UCSD-AML1 (cell line): ENCODE data around the gene HSPG2.

ENCODE experiments used
- DNase-seq: peaks from one replicate; lab custom pipeline; 2025; ENCODE audit not compliant: unreplicated experiment; lab: John Stamatoyannopoulos, UW

HSPG2 gene

DNA sequence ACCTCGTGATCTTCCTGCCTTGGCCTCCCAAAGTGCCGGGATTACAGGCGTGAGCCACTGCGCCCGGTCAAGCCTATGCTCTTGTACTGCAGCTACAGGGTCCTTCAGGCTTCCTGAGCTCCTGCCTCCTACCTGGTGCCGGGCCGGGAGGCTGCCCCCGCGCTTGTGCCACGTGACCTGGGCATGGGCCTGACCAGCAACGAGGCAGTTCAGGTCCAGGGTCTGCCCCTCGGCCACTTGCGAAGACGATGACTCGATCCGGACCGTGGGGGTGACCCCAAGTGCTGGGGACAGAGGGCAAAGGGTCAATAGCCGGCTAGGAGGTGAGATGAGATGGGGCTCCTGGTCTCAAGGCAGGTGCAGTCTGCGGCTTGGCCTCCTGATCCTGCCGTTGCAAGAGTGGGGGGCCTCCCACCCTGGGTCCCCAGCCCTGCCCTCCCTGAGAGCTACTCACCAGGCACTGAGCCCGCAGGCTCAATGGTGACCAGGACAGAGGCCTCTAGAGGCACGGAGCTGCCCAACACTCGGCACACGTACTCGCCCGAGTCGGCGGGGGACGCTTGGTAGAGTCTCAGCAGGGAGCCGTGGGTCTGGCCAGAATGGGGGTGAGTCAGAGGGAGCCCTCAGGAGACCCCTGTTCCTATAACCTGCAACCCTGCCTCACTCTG lies 87.1 kb downstream of the HSPG2 start:
- no peak for DNase-seq

DNA sequence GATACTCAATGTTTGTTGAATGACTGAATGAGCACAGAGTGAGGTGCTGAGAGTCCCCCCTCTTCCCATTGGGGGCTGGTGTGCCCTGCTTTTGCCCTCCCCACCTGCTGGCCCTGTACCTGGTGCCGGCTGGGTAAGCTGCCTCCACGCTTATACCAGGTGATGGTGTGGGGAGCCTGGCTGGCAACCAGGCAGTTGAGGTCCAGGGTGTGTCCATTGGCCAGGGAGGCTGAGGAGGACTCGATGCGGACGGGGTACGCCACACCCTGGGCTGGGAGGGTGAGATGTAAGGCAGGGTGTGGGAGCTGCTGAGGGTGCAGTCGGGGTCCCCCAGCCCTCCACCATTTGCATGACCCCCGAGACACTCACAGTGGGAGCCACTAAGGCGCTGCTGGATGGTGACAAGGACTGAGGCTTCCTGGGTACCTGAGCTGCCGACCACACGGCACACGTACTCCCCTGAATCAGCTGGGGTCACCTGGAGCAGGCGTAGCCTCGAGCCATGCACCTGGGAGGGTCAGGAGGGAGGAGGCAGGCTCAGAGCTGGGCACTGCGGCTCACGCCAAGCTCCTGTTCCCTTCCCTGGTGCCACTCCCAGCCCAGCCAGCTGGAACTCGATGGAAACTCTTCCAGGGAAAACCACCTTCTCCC lies 88.5 kb downstream of the HSPG2 start:
- no peak for DNase-seq

- DNase-seq = no peak
Observed at GRCh38 chr1:21847223-21848205, 89.6 kb downstream of the HSPG2 start.

- no peak for DNase-seq
Observed at GRCh38 chr1:21845646-21846641, 91.2 kb downstream of the HSPG2 start.

- no peak for DNase-seq
Observed at GRCh38 chr1:21843996-21844395, 93.1 kb downstream of the HSPG2 start.

DNA sequence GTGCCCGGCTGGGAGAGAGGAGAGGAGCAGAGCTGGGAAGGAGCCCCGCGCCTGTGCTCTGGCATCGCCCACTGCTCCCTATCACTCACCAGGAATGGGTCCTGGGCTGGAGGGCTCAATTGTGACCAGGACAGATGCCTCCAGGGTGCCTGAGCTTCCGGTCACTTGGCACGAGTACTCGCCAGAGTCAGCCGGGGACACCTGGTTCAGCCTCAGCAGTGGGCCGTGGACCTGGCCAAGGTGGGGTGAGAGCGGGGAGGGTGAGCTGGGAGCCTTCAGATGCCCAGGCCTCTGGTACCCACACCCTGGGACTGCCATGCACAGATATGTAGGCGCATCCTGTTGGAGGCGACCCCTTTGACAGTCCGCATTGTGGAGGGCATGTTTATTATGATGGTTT lies 93.9 kb downstream of the HSPG2 start:
- no peak for DNase-seq

GRCh38 chr1:21842606-21843162 lies 94.4 kb downstream of the HSPG2 start:
- DNase-seq = no peak

DNA sequence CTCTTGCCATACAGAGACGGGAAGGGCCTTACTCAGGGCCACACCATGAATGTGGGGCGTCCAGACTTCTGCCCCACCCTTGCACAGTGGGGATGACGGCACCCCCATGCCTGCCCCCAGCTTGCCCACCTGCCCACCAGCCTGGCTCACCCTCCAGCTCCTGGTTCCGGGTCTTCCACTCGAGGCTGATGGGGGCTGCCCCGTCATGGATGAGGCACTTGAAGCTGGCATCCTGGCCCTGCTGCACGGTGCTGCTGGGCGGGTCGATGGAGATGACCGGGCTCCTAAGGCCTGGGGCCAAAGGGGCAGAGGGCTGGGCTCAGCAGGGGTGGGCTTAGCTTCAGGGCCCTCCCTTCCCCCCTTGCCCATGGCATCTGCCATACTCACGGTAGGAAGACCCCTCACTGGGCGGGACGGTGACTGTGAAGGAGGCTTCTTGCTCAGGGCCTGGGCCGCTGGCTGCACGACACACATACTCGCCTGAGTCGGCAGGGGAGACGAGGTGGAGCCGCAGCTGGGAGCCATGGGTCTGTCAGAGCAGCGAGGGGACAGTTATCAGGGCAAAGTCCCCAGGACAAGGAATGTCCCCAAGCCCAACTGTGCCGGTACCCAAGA lies 95.2 kb downstream of the HSPG2 start:
- no peak for DNase-seq

DNA sequence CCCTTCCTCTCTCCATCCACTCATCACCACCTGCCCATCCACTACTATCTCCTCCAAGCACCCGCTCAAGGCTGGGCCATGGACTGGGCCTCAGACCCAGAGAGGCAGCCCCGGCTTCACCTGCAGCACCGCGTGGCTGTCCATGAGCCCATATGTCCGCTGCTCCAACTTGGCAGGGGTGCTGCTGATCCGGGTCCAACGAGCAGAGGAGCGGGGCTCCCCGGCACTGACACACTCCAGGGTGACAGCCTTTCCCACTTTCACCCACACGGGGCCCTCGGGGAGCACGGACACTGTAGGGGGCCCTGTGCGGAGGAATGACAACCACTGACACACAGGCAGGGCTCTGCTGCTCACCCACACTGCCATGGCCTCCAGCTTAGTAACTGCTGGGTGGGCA lies 96.1 kb downstream of the HSPG2 start:
- no peak for DNase-seq

DNA sequence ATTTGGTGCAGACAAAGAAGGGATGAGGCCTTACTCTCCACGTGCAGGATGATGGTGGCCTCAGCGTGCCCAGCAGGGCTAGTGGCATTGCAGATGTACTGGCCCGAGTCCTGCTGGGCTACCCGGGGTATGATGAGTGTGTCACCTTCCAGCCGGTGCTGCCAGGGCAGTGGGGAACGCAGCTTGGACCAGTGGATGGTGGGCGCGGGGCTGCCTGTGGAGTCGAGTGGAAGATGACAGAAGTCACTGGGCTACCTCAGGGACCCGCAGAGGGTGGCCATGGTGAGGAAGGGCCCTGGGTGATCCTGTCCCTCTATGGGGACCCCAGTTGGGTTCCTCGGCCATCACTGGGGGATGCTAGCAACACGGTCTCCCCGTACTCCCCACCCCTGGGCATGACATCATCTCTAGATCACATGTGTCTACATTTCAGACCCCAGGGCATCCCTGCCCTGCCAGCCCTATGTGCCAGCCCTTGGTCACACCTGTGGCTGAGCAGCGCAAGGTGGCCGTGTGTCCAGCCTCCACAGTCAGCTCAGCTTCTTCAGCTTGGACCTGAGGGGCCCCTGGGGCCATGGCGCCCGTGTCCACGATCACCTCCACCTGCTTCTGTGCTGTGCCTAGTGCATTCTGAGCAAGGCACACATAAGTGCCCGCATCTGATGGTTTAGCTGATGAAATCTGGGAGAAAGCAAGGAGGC lies 97.6 kb downstream of the HSPG2 start:
- DNase-seq = no peak

GRCh38 chr1:21838359-21839157 lies 98.6 kb downstream of the HSPG2 start:
- DNase-seq = no peak

- DNase-seq = no peak
Observed at GRCh38 chr1:21837476-21837875, 99.6 kb downstream of the HSPG2 start.

GRCh38 chr1:21836729-21837128 lies 100.4 kb downstream of the HSPG2 start:
- DNase-seq = no peak

DNA sequence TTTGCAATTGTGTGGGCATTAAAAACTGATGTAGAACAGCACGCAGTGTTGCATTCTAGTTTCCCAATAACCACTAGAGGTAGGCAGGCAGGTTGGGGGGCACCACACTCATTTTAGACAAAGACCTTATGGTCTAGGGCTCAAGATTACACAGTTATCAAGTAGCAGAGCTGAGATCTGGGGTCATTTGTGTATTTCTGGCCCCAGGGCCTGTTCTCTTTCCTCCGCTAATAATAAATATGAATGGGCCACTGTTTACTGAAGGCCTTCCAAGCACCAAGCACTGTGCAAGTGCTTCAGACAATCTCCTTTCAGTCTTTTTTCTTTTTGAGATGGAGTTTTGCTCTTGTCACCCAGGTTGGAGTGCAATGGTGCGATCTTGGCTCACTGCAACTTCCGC lies 101.1 kb downstream of the HSPG2 start:
- DNase-seq = no peak

DNA sequence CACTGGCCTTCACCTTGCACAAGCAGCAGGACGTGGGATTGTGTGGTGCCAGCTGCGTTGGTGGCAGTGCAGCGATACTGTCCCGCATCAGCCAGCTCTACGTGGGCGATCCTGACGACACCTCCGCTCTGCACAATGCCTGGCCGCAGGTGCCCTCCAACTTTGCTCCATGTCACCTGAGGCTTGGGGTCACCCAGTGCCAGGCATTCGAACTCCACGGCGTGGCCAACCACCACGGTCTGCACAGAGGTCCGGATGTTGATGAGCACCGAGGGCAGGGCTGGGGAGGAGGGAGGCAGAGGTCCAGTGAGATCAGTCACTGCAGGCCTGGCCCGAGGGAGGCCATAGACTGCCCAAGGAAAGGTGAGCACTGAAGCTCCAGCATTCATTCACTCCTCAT lies 102.4 kb downstream of the HSPG2 start:
- DNase-seq = no peak

- DNase-seq = no peak
Observed at GRCh38 chr1:21834094-21834493, 103.0 kb downstream of the HSPG2 start.

- DNase-seq = no peak
Observed at GRCh38 chr1:21833392-21833976, 103.6 kb downstream of the HSPG2 start.

GRCh38 chr1:21831454-21831970 lies 105.6 kb downstream of the HSPG2 start:
- no peak for DNase-seq
